Epithelial cell of esophagus (primary cell): Measurements from ENCODE around the gene MPPED2.

Source experiments
- DNase-seq: peaks from one replicate; pipeline ENCODE4 v3.0.0; 2010; ENCODE audit warnings: low read depth
- H3K4me3 ChIP-seq: 2 replicates; pipeline ENCODE4 v1.5.1; 2011; ENCODE audit warnings: mild to moderate bottlenecking, low read length, control low read depth
- TF ChIP-seq, protein P1 (sequence below): IDR thresholded peaks from 2 replicates; pipeline ENCODE4 v1.5.1; 2011; ENCODE audit warnings: low read depth, mild to moderate bottlenecking, low read length, control low read depth, inconsistent platforms; ENCODE audit not compliant: insufficient read depth; ENCODE audit errors: missing control alignments

MPPED2 gene

GRCh38 chr11:30580573-30580972, 5.6 kb downstream of the MPPED2 start:
- TF ChIP-seq, protein P1, sequence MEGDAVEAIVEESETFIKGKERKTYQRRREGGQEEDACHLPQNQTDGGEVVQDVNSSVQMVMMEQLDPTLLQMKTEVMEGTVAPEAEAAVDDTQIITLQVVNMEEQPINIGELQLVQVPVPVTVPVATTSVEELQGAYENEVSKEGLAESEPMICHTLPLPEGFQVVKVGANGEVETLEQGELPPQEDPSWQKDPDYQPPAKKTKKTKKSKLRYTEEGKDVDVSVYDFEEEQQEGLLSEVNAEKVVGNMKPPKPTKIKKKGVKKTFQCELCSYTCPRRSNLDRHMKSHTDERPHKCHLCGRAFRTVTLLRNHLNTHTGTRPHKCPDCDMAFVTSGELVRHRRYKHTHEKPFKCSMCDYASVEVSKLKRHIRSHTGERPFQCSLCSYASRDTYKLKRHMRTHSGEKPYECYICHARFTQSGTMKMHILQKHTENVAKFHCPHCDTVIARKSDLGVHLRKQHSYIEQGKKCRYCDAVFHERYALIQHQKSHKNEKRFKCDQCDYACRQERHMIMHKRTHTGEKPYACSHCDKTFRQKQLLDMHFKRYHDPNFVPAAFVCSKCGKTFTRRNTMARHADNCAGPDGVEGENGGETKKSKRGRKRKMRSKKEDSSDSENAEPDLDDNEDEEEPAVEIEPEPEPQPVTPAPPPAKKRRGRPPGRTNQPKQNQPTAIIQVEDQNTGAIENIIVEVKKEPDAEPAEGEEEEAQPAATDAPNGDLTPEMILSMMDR: no peak
- no peak for DNase-seq
- H3K4me3 ChIP-seq: no peak overlapping the region

- no peak for DNase-seq
- no peak overlapping the region for H3K4me3 ChIP-seq
- TF ChIP-seq, protein P1: no peak
Observed at GRCh38 chr11:30579415-30580175, 6.6 kb downstream of the MPPED2 start.

DNA sequence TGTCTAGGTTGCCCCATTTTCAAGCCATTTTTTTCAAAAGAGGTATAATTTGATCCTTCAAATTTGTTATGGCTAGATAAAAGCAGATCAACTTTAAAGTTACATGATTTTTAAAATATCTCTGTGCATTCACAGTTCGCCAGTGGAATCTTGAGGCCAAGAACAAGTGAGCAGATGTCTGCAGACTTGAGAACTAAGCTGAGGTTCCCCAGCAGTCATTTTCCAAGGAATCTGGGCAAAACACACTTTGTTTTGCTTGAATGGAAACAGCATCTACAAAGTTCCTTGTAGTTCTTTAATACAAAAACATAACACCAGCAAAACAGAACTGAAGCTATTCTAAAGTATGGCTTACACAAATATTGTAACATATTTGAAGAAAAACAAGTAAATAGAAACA, 7.7 kb downstream of the MPPED2 start:
- TF ChIP-seq, protein P1: no peak
- H3K4me3 ChIP-seq: no peak overlapping the region
- no peak for DNase-seq

GRCh38 chr11:30573951-30574350, 12.2 kb downstream of the MPPED2 start:
- DNase-seq: peak; percentile 44
- TF ChIP-seq, protein P1: no peak
- H3K4me3 ChIP-seq: no peak overlapping the region

GRCh38 chr11:30568931-30569330, 17.2 kb downstream of the MPPED2 start:
- no peak overlapping the region for H3K4me3 ChIP-seq
- TF ChIP-seq, protein P1: no peak
- DNase-seq: no peak

DNA sequence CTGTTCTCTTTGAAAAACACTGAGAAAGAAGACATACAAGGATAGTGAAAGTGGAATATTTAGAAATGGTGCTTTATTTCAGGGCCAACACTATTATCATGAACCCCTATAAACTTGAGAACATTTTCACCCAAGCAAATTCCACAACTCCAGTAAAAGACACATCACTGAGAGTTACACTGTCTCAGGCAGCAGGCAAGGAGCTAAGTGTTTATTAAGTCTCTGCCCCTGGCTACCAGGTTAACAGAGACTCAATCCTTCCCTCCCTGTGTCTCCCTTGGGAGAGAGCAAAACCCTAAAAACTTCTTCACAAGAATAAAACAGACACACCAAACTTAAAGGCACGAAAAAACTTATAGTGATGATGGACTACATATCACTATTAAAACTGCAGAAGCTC, 18.5 kb downstream of the MPPED2 start:
- no peak for DNase-seq

More for the DNA sequence above, 18.5 kb downstream of the MPPED2 start:
- H3K4me3 ChIP-seq: no peak overlapping the region
- TF ChIP-seq, protein P1: no peak
